Hepatocyte (in vitro differentiated cells): ENCODE data around the gene NPAS3. TPM values are rescaled to one million over a fixed set of nuclear protein-coding genes. Genes with fewer than 3 reads are reported as not detected.

Experiments used
- DNase-seq: peaks from one replicate; pipeline ENCODE4 v3.0.0-alpha.2; 2016; ENCODE audit warnings: low spot score
- H2AFZ ChIP-seq: fragments of 200-600 bp; sonication (generic); 2 replicates; pipeline ENCODE4 v1.6.0; 2016; ENCODE audit warnings: antibody characterized with exemption, mild to moderate bottlenecking
- H3K27ac ChIP-seq: fragments of 200-600 bp; sonication (generic); 2 replicates; pipeline ENCODE4 v1.5.1; 2016; ENCODE audit warnings: mild to moderate bottlenecking
- H3K27me3 ChIP-seq: fragments of 200-600 bp; sonication (generic); 2 replicates; pipeline ENCODE4 v1.6.1; 2016
- H3K36me3 ChIP-seq: fragments of 200-600 bp; sonication (generic); replicated peaks from 2 replicates; pipeline ENCODE4 v1.5.1; 2016; ENCODE audit warnings: low read depth; ENCODE audit not compliant: insufficient read depth
- H3K4me1 ChIP-seq: fragments of 200-600 bp; sonication (generic); 2 replicates; pipeline ENCODE4 v1.5.1; 2016; ENCODE audit warnings: mild to moderate bottlenecking, moderate library complexity; ENCODE audit not compliant: insufficient read depth
- H3K4me2 ChIP-seq: fragments of 200-600 bp; sonication (generic); 2 replicates; pipeline ENCODE4 v1.6.0; 2016
- H3K4me3 ChIP-seq: fragments of 200-600 bp; sonication (generic); 2 replicates; pipeline ENCODE4 v1.5.1; 2016; ENCODE audit warnings: mild to moderate bottlenecking
- H3K79me2 ChIP-seq: fragments of 200-600 bp; sonication (generic); 2 replicates; pipeline ENCODE4 v1.6.0; 2017; ENCODE audit warnings: mild to moderate bottlenecking
- H3K9me2 ChIP-seq: fragments of 200-600 bp; sonication (generic); replicated peaks from 2 replicates; pipeline ENCODE4 v1.6.0; 2017; ENCODE audit warnings: mild to moderate bottlenecking; ENCODE audit not compliant: insufficient read depth
- H3K9me3 ChIP-seq: fragments of 200-600 bp; sonication (generic); 2 replicates; pipeline ENCODE4 v1.5.1; 2016; ENCODE audit warnings: low read depth, mild to moderate bottlenecking
- H4K20me1 ChIP-seq: fragments of 200-600 bp; sonication (generic); 2 replicates; pipeline ENCODE4 v1.6.0; 2016; ENCODE audit warnings: mild to moderate bottlenecking; ENCODE audit not compliant: insufficient read depth, poor library complexity, severe bottlenecking
- EZH2 ChIP-seq: fragments of 200-600 bp; sonication (generic); IDR thresholded peaks from 2 replicates; pipeline ENCODE4 v1.6.1; 2016; ENCODE audit warnings: antibody characterized with exemption, mild to moderate bottlenecking, borderline replicate concordance
- EZH2phosphoT487 ChIP-seq: fragments of 200-600 bp; sonication (generic); IDR thresholded peaks from one replicate; pipeline ENCODE4 v1.6.1; 2018; ENCODE audit warnings: antibody characterized with exemption, mild to moderate bottlenecking, low read depth, moderate library complexity; ENCODE audit not compliant: unreplicated experiment, severe bottlenecking
- WGBS: methylation state at CpG from one replicate; pipeline ENCODE4 v1.1.6; 2016; ENCODE audit warnings: low lambda C conversion rate; ENCODE audit errors: missing lambda C conversion rate; 5-methylcytosine and 5-hydroxymethylcytosine counted together
- polyA plus RNA-seq: library from polyadenylated mRNA; unstranded; fragments of >200 nt; fragmentation: Nextera tagmentation; extraction: Ambion mirVana; gene quantifications from 2 replicates; pipeline ENCODE4 v1.2.1, GENCODE V29; 2016
- total RNA-seq: library from RNA; depleted of rRNA; stranded (reverse); fragments of >200 nt; gene quantifications from 2 replicates; pipeline ENCODE4 v1.2.3, GENCODE V29; 2014
- TF ChIP-seq, protein P1 (sequence below): fragments of 200-600 bp; sonication (generic); IDR thresholded peaks from 2 replicates; pipeline ENCODE4 v1.5.1; 2016; ENCODE audit warnings: antibody characterized with exemption, mild to moderate bottlenecking; ENCODE audit not compliant: poor library complexity

NPAS3 gene
- total and polyA plus RNA-seq, 2 experiments from 2014 or later, result 0.11 to 1.1 TPM

DNA sequence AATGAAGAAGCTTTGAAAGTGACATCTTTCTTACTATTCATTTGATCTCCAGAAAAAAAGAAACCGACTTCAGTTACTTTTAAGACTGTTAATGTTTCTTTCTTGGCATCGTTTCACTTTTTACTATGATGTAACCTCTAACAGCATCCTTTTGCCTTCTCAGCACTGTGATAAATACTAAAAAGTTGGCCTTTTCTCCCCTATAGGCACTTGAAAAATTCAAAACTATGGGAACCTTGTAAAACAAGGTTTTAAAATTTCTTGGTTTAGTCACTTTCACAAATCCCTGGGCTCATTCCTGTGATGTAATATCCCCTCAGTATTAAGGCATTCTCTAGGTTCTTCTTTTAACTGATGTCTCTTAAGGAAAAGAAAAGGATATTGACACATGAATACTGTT, 730.4 kb downstream of the NPAS3 start:
- H2AFZ ChIP-seq, result no peak overlapping the region
- DNase-seq, result no peak
- WGBS, result 73% methylated on average over 2 of the region's 2 CpGs

DNA sequence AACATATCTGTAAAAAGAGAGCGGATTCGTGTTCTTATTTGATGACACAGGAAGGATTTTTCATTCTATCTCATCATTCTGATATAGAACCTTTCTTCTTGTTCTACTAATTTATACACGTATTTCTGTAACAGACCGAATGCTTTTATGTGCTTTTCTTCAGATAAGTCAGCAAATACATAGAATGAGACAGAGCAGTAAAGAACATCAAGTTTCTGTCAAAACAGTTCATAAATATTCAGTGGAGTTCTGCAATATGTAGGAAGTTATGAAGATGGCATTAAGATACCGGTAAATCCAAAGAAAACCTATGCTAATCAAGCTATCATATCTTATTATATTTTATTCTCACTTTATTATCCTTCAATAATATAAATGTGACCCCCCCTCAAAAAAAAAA, 731.6 kb downstream of the NPAS3 start:
- H2AFZ ChIP-seq, result no peak overlapping the region
- no peaks in the 10 kb centered on the region for H3K36me3 ChIP-seq
- no peaks in the 10 kb centered on the region for H3K9me3 ChIP-seq
- no peak overlapping the region for H3K4me3 ChIP-seq
- no peak overlapping the region for H3K4me2 ChIP-seq
- no peak for DNase-seq
- no peak overlapping the region for H3K27ac ChIP-seq
- TF ChIP-seq EZH2phosphoT487 (no peak), EZH2 (no peak)
- TF ChIP-seq, protein P1, sequence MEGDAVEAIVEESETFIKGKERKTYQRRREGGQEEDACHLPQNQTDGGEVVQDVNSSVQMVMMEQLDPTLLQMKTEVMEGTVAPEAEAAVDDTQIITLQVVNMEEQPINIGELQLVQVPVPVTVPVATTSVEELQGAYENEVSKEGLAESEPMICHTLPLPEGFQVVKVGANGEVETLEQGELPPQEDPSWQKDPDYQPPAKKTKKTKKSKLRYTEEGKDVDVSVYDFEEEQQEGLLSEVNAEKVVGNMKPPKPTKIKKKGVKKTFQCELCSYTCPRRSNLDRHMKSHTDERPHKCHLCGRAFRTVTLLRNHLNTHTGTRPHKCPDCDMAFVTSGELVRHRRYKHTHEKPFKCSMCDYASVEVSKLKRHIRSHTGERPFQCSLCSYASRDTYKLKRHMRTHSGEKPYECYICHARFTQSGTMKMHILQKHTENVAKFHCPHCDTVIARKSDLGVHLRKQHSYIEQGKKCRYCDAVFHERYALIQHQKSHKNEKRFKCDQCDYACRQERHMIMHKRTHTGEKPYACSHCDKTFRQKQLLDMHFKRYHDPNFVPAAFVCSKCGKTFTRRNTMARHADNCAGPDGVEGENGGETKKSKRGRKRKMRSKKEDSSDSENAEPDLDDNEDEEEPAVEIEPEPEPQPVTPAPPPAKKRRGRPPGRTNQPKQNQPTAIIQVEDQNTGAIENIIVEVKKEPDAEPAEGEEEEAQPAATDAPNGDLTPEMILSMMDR, result no peak
- WGBS, result 80% methylated on average over 5 of the region's 5 CpGs
- H3K9me2 ChIP-seq, result no peaks in the 10 kb centered on the region
- no peaks in the 10 kb centered on the region for H3K4me1 ChIP-seq
- no peaks in the 10 kb centered on the region for H3K79me2 ChIP-seq
- H4K20me1 ChIP-seq, result no peaks in the 10 kb centered on the region
- H3K27me3 ChIP-seq, result no peaks in the 10 kb centered on the region

More for the DNA sequence above, 730.4 kb downstream of the NPAS3 start:
- H3K9me2 ChIP-seq, result no peaks in the 10 kb centered on the region
- no peaks in the 10 kb centered on the region for H4K20me1 ChIP-seq
- no peak overlapping the region for H3K4me3 ChIP-seq
- no peaks in the 10 kb centered on the region for H3K4me1 ChIP-seq
- no peaks in the 10 kb centered on the region for H3K36me3 ChIP-seq
- TF ChIP-seq EZH2phosphoT487, result no peak
- TF ChIP-seq, protein P1, result no peak
- TF ChIP-seq EZH2, result no peak
- no peaks in the 10 kb centered on the region for H3K79me2 ChIP-seq
- no peak overlapping the region for H3K4me2 ChIP-seq
- H3K27me3 ChIP-seq, result no peaks in the 10 kb centered on the region
- no peaks in the 10 kb centered on the region for H3K9me3 ChIP-seq
- no peak overlapping the region for H3K27ac ChIP-seq

DNA sequence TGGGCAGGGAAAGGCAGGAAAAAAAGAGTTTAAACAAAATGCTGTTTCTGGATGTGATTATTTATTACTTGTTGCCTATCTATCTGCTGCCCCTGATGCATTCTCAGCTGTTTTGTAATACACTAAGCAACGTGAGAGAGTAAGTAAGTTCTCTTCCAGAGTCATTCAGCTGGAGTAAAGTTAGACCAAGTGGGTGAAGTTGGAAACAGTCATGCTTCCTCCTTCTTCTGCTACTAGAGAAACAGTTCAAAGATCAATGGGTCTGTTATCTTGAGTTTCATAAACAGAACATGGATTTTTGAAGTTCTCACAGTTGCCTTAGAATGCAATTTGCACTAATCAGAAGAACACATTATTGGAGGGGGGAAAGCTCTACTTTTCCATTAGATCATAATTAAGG, 732.9 kb downstream of the NPAS3 start:
- Histone ChIP-seq H3K79me2 (no peaks in the 10 kb centered on the region), H3K27ac (no peak overlapping the region), H2AFZ (peak overlapping the region; percentile 2), H4K20me1 (no peaks in the 10 kb centered on the region), H3K4me2 (no peak overlapping the region), H3K36me3 (no peaks in the 10 kb centered on the region), H3K4me3 (no peak overlapping the region), H3K9me2 (no peaks in the 10 kb centered on the region), H3K9me3 (no peaks in the 10 kb centered on the region), H3K4me1 (no peaks in the 10 kb centered on the region), H3K27me3 (no peaks in the 10 kb centered on the region)
- TF ChIP-seq EZH2phosphoT487 (no peak), EZH2 (no peak)
- TF ChIP-seq, protein P1, result no peak
- DNase-seq, result no peak
- 75% methylated on average over 1 of the region's 1 CpG for WGBS

DNA sequence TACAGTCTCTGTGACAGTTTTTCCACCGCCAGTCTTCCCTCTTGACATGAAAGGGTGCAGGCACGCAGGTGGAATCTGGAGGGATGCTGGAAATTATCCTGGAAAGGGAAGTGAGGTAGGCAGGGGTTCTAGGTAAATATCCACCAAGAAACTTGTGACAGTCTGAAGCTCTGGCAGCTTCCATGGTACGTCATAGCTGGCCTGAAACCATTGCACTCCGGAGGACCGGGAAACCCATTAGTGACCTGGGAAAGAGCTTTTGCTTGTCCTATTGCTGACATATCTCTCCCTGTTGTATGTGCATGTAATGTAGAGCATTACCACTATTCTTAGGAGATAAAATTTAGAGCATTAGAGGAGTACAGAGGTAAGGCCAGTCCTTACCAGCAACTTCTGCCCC, 736.2 kb downstream of the NPAS3 start:
- Histone ChIP-seq H3K4me1 (no peaks in the 10 kb centered on the region), H2AFZ (no peak overlapping the region), H3K4me3 (no peak overlapping the region), H3K9me3 (no peaks in the 10 kb centered on the region), H3K79me2 (no peaks in the 10 kb centered on the region), H3K27ac (no peak overlapping the region), H3K4me2 (no peak overlapping the region), H3K36me3 (no peaks in the 10 kb centered on the region), H3K27me3 (no peaks in the 10 kb centered on the region), H3K9me2 (no peaks in the 10 kb centered on the region), H4K20me1 (no peaks in the 10 kb centered on the region)
- TF ChIP-seq EZH2, result no peak
- TF ChIP-seq, protein P1, result no peak
- no peak for TF ChIP-seq EZH2phosphoT487
- WGBS, result 84% methylated on average over 5 of the region's 5 CpGs
- no peak for DNase-seq
